Transverse colon (tissue), 4 donors: Measurements from ENCODE around the gene IMPDH1.

Experiments
- EP300 ChIP-seq: sonication (generic); formaldehyde crosslinking; IDR thresholded peaks from one replicate; pipeline ENCODE4 v1.6.1; 2017; ENCODE audit warnings: antibody characterized with exemption, low read depth
- POLR2A ChIP-seq: fragments of 450-650 bp; IDR thresholded peaks from one replicate; pipeline ENCODE4 v1.6.1; 2016; ENCODE audit warnings: antibody characterized with exemption, mild to moderate bottlenecking, moderate library complexity
- POLR2AphosphoS5 ChIP-seq, 3 donors: sonication (generic); formaldehyde crosslinking; IDR thresholded peaks; one replicate each; pipeline ENCODE4 v1.6.1; 2016; ENCODE audit warnings: antibody characterized with exemption in 3 of 3
- TF ChIP-seq, protein P1 (sequence below), 5 experiments: fragments of 200-600 bp in 3 of 5; fragments of 450-650 bp in 2 of 5; sonication (generic) in 3 of 5; IDR thresholded peaks; 1 replicate in 2 of 5; 2 replicates in 3 of 5; pipeline ENCODE4 v1.5.1; 2016 to 2017; ENCODE audit warnings: antibody characterized with exemption in 5 of 5, inconsistent platforms in 3 of 5, mild to moderate bottlenecking in 2 of 5, moderate library complexity in 1 of 5

DNA sequence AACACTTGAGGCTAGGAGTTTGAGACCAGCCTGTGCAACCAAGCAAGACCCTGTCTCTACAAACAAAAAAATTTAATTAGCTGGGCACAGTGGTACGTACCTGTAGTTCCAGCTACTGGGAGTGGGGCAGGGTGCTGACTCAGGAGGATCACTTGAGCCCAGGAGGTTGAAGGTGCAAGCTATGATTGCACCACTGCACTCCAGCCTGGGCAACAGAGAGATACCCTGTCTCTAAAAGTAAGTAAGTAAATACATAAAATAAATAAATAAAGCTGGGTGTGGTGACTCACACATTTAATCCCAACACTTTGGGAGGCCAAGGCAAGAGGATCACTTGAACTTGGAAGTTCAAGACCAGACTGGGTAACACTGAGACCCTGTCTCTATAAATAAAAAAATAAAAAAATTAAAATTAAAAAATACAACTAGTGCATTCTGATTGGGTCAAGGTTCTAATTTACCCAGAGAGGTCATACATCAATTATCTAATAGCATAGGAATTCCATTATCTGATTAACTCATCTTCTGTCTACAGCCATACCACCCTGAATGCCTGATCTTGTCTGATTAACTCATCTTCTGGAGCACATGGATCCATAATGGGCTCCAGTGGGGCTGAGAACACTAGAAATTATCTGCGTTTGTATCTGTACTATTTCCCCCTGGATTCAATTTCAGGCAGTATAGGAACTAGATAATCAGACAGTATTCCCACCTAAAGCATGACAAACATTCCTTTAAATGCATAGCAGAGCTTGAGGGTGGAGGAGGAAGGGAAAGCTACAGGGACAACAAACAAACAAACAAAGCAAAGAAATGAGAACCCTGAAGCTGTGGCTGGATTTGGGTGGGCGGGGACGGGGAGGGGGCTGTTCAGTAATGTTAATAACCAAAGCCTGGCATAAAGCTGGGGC lies 24.9 kb upstream of the IMPDH1 start:
- TF ChIP-seq, protein P1, sequence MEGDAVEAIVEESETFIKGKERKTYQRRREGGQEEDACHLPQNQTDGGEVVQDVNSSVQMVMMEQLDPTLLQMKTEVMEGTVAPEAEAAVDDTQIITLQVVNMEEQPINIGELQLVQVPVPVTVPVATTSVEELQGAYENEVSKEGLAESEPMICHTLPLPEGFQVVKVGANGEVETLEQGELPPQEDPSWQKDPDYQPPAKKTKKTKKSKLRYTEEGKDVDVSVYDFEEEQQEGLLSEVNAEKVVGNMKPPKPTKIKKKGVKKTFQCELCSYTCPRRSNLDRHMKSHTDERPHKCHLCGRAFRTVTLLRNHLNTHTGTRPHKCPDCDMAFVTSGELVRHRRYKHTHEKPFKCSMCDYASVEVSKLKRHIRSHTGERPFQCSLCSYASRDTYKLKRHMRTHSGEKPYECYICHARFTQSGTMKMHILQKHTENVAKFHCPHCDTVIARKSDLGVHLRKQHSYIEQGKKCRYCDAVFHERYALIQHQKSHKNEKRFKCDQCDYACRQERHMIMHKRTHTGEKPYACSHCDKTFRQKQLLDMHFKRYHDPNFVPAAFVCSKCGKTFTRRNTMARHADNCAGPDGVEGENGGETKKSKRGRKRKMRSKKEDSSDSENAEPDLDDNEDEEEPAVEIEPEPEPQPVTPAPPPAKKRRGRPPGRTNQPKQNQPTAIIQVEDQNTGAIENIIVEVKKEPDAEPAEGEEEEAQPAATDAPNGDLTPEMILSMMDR (IDR thresholded peaks at IDR 0.05) = no peak
- TF ChIP-seq POLR2A (no peak), POLR2AphosphoS5 (IDR thresholded peaks at IDR 0.05) (no peak), EP300 (no peak)
